Neuronal stem cell (in vitro differentiated cells): ENCODE results near the gene DACT1.

Source experiments
- DNase-seq: peaks from one replicate; pipeline ENCODE4 v3.0.0-alpha.2; 2013; ENCODE audit warnings: low spot score
- H2AFZ ChIP-seq: one replicate; pipeline ENCODE4 v1.6.1; 2013; ENCODE audit warnings: mild to moderate bottlenecking, low read length, inconsistent platforms
- H2AK5ac ChIP-seq: 2 replicates; pipeline ENCODE4 v1.6.1; 2013; ENCODE audit warnings: low read depth, mild to moderate bottlenecking, inconsistent platforms, low read length, moderate library complexity, mixed read lengths
- H2BK120ac ChIP-seq: 2 replicates; pipeline ENCODE4 v1.6.1; 2013; ENCODE audit warnings: low read depth, mild to moderate bottlenecking, inconsistent platforms, low read length, moderate library complexity, mixed read lengths
- H2BK12ac ChIP-seq: one replicate; pipeline ENCODE4 v1.6.1; 2013; ENCODE audit warnings: low read length, inconsistent platforms
- H2BK15ac ChIP-seq: 2 replicates; pipeline ENCODE4 v1.6.1; 2013; ENCODE audit warnings: mild to moderate bottlenecking, low read length, inconsistent platforms, mixed read lengths
- H2BK5ac ChIP-seq: one replicate; pipeline ENCODE4 v1.6.1; 2013; ENCODE audit warnings: inconsistent platforms, mild to moderate bottlenecking, low read length, moderate library complexity
- H3K14ac ChIP-seq: one replicate; pipeline ENCODE4 v1.6.1; 2013; ENCODE audit warnings: low read length, inconsistent platforms
- H3K18ac ChIP-seq: 2 replicates; pipeline ENCODE4 v1.6.1; 2013; ENCODE audit warnings: low read length, inconsistent platforms
- H3K23ac ChIP-seq: 2 replicates; pipeline ENCODE4 v1.6.1; 2013; ENCODE audit warnings: low read depth, mild to moderate bottlenecking, mixed read lengths, low read length, inconsistent platforms; ENCODE audit not compliant: poor library complexity
- H3K27ac ChIP-seq: replicated peaks from 3 replicates; pipeline ENCODE4 v1.5.1; 2013; ENCODE audit warnings: low read length, inconsistent platforms
- H3K27me3 ChIP-seq, 3 experiments: 2 replicates each; pipeline ENCODE4 v1.6.1; 2013; ENCODE audit warnings: low read length in 3 of 3, mild to moderate bottlenecking in 2 of 3, inconsistent platforms in 1 of 3, low read depth in 1 of 3, mixed read lengths in 1 of 3, moderate library complexity in 1 of 3; ENCODE audit not compliant: control insufficient read depth in 3 of 3, insufficient read depth in 3 of 3
- H3K36me3 ChIP-seq, 2 donors: replicated peaks in 1 of 2; 2 replicates each; pipeline ENCODE4 v1.6.1; 2013; ENCODE audit warnings: low read length in 2 of 2; ENCODE audit not compliant: control insufficient read depth in 2 of 2, insufficient read depth in 2 of 2
- H3K4ac ChIP-seq: 2 replicates; pipeline ENCODE4 v1.6.1; 2013; ENCODE audit warnings: inconsistent platforms, mild to moderate bottlenecking, low read length, moderate library complexity
- H3K4me1 ChIP-seq, 2 donors: 1 replicate in 1 of 2; 2 replicates in 1 of 2; pipeline ENCODE4 v1.6.1; 2013; ENCODE audit warnings: low read length in 2 of 2, low read depth in 1 of 2; ENCODE audit not compliant: control insufficient read depth in 2 of 2, insufficient read depth in 1 of 2
- H3K4me2 ChIP-seq: one replicate; pipeline ENCODE4 v1.6.1; 2013; ENCODE audit warnings: mild to moderate bottlenecking, low read length, inconsistent platforms; ENCODE audit not compliant: insufficient read depth, poor library complexity, severe bottlenecking
- H3K4me3 ChIP-seq, 2 donors: 2 replicates each; pipeline ENCODE4 v1.5.1; 2013; ENCODE audit warnings: low read length in 2 of 2, mild to moderate bottlenecking in 2 of 2, inconsistent platforms in 1 of 2, moderate library complexity in 1 of 2
- H3K79me1 ChIP-seq: one replicate; pipeline ENCODE4 v1.6.1; 2013; ENCODE audit warnings: low read depth, mild to moderate bottlenecking, inconsistent platforms, low read length, moderate library complexity
- H3K9ac ChIP-seq: one replicate; pipeline ENCODE4 v1.6.1; 2013; ENCODE audit warnings: mild to moderate bottlenecking, low read depth, low read length, inconsistent platforms; ENCODE audit not compliant: poor library complexity
- H3K9me3 ChIP-seq, 2 donors: replicated peaks in 1 of 2; 2 replicates each; pipeline versions ENCODE3 to v1.6.1; 2013; ENCODE audit warnings: low read length in 2 of 2, mild to moderate bottlenecking in 2 of 2, inconsistent platforms in 1 of 2, low read depth in 1 of 2, mixed read lengths in 1 of 2, moderate library complexity in 1 of 2; ENCODE audit not compliant: control insufficient read depth in 2 of 2, insufficient read depth in 1 of 2
- H4K8ac ChIP-seq: one replicate; pipeline ENCODE4 v1.6.1; 2013; ENCODE audit warnings: low read depth, mild to moderate bottlenecking, inconsistent platforms, low read length, moderate library complexity
- H4K91ac ChIP-seq: one replicate; pipeline ENCODE4 v1.6.1; 2013; ENCODE audit warnings: low read length, low read depth, mild to moderate bottlenecking, inconsistent platforms; ENCODE audit not compliant: poor library complexity
- WGBS, 2 donors: extraction: QIAGEN DNeasy Blood & Tissue Kit; methylation state at CpG; one replicate each; pipeline ENCODE4 v1.1.7; 2013; ENCODE audit warnings: missing lambda C conversion rate in 2 of 2, mixed read lengths in 1 of 2; ENCODE audit not compliant: insufficient read length in 2 of 2, insufficient replicate concordance in 1 of 2; ENCODE audit errors: extremely low coverage in 2 of 2; 5-methylcytosine and 5-hydroxymethylcytosine counted together

DACT1 gene

DNA sequence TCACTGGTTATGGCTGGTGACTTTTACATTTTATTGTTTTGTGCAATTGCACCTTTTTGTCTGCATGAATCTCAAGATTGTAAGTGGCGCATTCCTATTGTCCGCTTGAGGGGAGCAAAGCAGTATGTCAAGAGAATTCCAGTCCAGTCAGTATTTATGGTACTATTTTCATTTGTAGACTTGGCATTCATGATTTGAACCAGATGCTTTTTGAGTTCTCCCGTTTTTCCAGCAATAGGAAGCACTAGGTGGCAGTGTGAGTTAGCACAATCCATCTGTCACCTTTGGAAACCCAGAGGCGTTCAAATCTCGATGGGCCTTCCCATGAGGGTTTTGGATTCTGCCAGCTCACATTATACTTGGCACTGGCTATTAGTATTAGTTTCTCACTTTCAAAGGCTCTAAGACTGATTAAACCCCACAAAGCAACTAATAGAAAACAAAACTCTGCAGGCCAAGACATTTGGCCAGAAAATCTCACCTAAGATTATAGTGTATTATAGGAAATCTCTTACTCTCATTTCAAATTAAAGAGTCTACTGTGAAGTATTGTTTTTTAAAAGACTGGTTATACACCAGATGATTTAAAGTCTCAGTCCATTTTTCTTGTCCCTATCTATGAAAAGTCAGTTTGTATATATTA, 2.2 kb downstream of the DACT1 start:
- Histone ChIP-seq H3K4ac (no peak overlapping the region), H3K79me1 (no peaks in the 10 kb centered on the region), H2BK120ac (no peak overlapping the region), H3K14ac (no peak overlapping the region), H3K4me1 (peaks cover 4 to 13% of the 10 kb centered on the region in 2 donors), H2AK5ac (no peak overlapping the region), H3K9ac (no peak overlapping the region), H3K18ac (no peak overlapping the region), H2BK15ac (no peak overlapping the region), H4K91ac (no peak overlapping the region), H3K4me2 (no peak overlapping the region), H3K9me3 (no peaks in the 10 kb centered on the region), H3K27me3 (peaks cover 0 to 38% (median 8%) of the 10 kb centered on the region in 3 experiments), H3K23ac (no peak overlapping the region), H3K4me3 (no peak overlapping the region), H2BK5ac (no peak overlapping the region), H4K8ac (no peak overlapping the region), H3K27ac (no peak overlapping the region), H2BK12ac (no peak overlapping the region), H3K36me3 (no peaks in the 10 kb centered on the region), H2AFZ (peak overlapping the region; percentile 97)
- peak; percentile 31 for DNase-seq
- WGBS, 2 donors: no CpG with 5 or more reads among the region's 5 CpGs

GRCh38 chr14:58640959-58641358, 3.2 kb downstream of the DACT1 start:
- Histone ChIP-seq H2AK5ac (no peak overlapping the region), H3K27me3 (peaks cover 0 to 30% (median 8%) of the 10 kb centered on the region in 3 experiments), H4K91ac (no peak overlapping the region), H3K23ac (no peak overlapping the region), H3K79me1 (no peaks in the 10 kb centered on the region), H3K4me2 (no peak overlapping the region), H3K36me3 (no peaks in the 10 kb centered on the region), H2BK15ac (no peak overlapping the region), H3K14ac (no peak overlapping the region), H2BK12ac (no peak overlapping the region), H3K4me1 (peaks cover 4 to 13% of the 10 kb centered on the region in 2 donors), H2BK5ac (no peak overlapping the region), H2BK120ac (no peak overlapping the region), H3K9ac (no peak overlapping the region), H4K8ac (no peak overlapping the region), H2AFZ (no peak overlapping the region), H3K18ac (no peak overlapping the region), H3K27ac (no peak overlapping the region), H3K4ac (no peak overlapping the region), H3K9me3 (no peaks in the 10 kb centered on the region), H3K4me3 (no peak overlapping the region)
- WGBS, 2 donors: no CpG with 5 or more reads among the region's 2 CpGs
- no peak for DNase-seq

- Histone ChIP-seq H2BK120ac (no peak overlapping the region), H2BK12ac (no peak overlapping the region), H3K4me2 (no peak overlapping the region), H3K23ac (no peak overlapping the region), H3K36me3 (no peaks in the 10 kb centered on the region), H3K4me1 (peaks cover 4 to 13% of the 10 kb centered on the region in 2 donors), H4K91ac (no peak overlapping the region), H3K9me3 (no peaks in the 10 kb centered on the region), H3K79me1 (no peaks in the 10 kb centered on the region), H3K14ac (no peak overlapping the region), H2AK5ac (no peak overlapping the region), H2AFZ (no peak overlapping the region), H3K4ac (no peak overlapping the region), H2BK5ac (no peak overlapping the region), H3K18ac (no peak overlapping the region), H3K4me3 (no peak overlapping the region), H3K9ac (no peak overlapping the region), H4K8ac (no peak overlapping the region), H3K27ac (no peak overlapping the region), H3K27me3 (peaks cover 0 to 25% (median 8%) of the 10 kb centered on the region in 3 experiments), H2BK15ac (no peak overlapping the region)
- no CpG with 5 or more reads among the region's 5 CpGs for WGBS, 2 donors
- no peak for DNase-seq
Observed at GRCh38 chr14:58641509-58641908, 3.7 kb downstream of the DACT1 start.

DNA sequence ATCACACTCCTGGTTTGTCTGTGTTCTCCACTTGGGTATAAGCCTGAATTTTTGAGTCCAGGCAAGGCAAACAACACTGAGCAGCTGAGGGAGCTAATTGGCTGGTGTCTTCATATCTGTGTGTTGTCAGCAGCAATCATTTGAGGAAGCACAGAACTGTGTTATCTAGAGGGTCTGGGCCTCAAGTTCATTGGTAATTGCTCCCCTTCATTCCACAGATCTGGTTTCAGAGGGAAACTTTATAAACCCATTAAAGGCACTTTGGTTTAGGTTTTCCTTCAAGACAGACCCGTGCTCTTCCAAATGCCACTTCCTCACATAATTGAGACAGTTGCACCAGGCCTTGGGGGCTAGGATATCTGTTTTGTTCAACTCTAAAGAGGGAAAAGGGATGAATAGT, 5.6 kb downstream of the DACT1 start:
- no peaks in the 10 kb centered on the region for H3K79me1 ChIP-seq
- no CpG with 5 or more reads among the region's 1 CpG for WGBS, 2 donors
- no peak overlapping the region for H2AK5ac ChIP-seq
- no peak overlapping the region for H2BK12ac ChIP-seq
- H2AFZ ChIP-seq: no peak overlapping the region
- peaks cover 0 to 13% (median 8%) of the 10 kb centered on the region in 3 experiments for H3K27me3 ChIP-seq
- H3K36me3 ChIP-seq: no peaks in the 10 kb centered on the region
- DNase-seq: no peak
- H2BK120ac ChIP-seq: no peak overlapping the region
- H3K9ac ChIP-seq: no peak overlapping the region
- H3K4me2 ChIP-seq: no peak overlapping the region
- H3K4me1 ChIP-seq: peaks cover 4 to 13% of the 10 kb centered on the region in 2 donors
- no peak overlapping the region for H4K8ac ChIP-seq
- no peak overlapping the region for H4K91ac ChIP-seq
- no peak overlapping the region for H3K18ac ChIP-seq
- H3K4ac ChIP-seq: no peak overlapping the region
- H2BK15ac ChIP-seq: no peak overlapping the region
- H3K23ac ChIP-seq: no peak overlapping the region
- H3K4me3 ChIP-seq: no peak overlapping the region
- H3K27ac ChIP-seq: no peak overlapping the region
- H3K14ac ChIP-seq: no peak overlapping the region
- H2BK5ac ChIP-seq: no peak overlapping the region
- H3K9me3 ChIP-seq: no peaks in the 10 kb centered on the region
